DMS153 treated with DMSO at 0.1 percent for 48 hours (cell line): ENCODE results near the gene CISH.
A peak's percentile ranks its signal among the peaks of the same experiment; 100 is the strongest.

ENCODE experiments used
- DNase-seq: peaks from one replicate; lab custom pipeline; 2025; ENCODE audit not compliant: unreplicated experiment; lab: John Stamatoyannopoulos, UW

The CISH gene

DNA sequence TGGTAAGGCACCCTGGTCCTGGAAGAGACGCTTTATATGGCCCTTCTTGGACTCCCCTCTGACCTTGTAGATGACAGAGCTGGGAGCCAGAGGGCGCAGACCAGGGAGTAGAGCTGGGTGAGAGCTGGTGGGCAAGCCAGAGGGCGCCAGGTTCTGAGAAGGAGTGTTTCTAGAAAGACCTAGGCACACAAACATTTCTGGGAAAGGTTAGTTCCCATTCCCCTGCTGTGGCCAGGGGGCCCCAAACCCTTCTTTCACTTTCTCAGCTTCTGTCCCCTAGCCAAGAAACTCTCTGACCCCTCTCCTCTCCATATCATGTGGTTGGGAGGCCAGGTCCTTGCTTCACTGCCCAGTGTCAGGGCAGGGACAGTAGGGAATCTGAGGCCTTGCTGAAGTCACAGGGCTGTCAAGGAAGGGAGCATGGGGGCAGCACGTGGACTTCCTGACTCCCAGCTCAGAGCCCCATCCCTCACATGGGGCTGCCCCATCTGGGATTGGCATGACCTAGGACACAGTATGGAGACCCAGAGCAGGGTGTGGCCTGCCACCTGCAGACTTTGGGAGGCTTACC is 38.7 kb downstream of the CISH start:
- no peak for DNase-seq

DNA sequence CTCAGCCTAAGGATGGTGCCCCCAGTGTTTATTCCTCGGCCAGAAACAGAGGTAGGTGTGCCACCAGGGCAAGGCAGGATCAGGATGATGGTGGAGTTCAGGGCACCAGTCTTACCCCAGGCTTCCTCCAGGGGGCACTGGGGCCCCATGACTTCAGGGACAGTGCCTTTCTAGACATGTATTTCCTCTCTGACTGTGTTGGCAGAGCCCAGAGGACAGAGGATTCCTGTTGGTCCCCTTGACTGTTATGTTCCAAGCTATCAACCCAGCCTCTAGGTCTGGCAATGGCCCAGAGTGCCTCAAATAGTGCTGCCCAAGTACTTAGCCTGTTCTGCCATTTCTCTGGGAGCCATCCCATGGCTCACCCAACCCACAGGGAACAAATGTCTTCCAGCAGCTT is 39.4 kb downstream of the CISH start:
- peak; percentile 3 for DNase-seq

DNA sequence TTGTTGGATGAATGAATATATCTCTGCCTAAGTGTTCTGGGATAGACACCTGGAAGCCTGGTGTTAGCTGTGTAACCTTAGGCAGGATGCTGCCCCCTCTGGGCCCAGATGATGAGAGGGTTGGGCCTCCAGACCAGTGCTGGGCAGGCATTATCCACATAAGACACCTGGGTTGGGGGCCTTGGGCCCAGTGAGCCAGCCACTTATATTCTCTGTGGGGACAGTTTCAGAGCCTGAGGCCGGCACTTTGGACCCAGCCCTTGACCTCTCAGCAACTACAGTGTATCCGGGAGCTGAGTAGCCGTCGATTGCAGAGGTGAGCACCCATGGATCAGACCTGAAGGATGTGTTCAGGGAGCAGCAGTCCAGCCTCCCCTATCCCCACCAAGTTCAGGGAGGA is 40.1 kb downstream of the CISH start:
- DNase-seq, result no peak

DNA sequence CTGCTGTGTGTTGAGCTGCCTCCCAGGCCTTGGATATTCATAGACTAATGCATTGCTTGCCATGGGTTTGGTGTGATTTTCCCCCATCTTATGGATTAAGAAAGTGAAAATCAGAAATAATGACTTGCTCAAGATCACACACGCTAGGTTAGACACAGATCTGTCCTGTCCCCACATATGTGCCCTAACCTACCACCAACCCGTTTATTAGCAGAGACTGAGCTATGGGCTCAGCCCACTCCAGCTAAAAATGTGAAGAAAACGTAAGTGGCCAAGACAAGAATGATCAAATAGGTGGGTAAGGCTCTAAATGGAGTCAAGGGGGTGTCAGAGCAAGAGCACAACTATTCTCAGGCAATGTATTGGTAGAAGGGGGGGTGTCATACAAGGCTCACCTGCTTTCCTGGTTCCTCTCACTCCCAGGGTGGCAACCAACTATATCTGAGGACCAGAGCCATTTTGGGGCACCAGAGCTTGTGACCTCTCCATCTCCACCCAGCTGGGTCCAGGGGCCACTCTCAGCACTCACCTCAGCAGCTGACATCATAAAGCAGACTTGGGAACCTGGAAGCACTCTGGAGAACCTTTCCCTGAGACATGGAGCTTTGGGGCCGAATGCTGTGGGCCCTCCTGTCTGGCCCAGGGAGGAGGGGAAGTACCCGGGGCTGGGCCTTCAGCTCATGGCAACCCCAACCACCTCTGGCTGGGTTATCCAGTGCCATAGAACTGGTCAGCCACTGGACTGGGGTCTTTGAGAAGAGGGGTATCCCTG is 40.9 kb downstream of the CISH start:
- no peak for DNase-seq

DNA sequence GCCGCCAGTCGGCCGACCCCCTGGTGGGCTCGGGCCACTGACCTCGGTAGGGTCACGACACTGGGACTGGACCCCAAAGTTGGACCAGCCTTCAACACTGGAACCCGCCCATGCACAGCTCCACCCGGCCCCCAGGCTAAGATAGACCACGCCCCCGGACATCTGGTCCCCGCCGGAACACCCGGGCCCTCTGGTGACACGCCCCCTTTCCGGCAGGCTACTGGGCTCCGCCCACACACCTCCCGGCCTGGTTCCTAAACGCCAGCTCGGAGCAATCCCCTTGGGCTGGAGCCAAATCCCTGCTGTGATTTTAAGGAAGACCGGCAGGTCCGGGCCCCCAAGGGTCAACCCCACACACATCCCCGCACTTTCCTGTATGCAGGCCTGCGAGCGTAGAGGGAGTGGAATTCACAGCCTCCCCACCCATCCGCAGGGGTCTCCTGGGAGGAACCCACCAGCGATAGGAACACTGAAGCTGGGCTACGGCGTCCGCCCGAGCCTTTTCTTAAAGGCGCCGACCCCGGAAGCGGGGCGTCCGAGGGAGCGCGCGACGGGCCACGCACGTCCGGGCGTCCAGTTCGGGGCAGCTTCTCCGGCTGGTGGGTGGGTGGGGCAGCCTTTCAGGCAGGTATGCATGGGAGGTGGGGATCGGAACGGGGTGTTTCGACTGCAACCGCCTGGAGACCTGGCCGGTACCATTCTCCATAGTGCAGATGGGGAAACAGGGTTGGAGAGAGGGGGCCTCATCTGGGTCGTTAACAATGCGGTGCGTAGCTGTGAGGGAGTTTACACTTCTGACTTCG is 42.4 kb downstream of the CISH start, which contains the start of gene HEMK1:
Gene HEMK1 (plus strand): TSS at position 576 of the 803 bp plus-strand sequence. CDS start 1,583 bp downstream, outside the sequence.
- peak; percentile 53 for DNase-seq

DNA sequence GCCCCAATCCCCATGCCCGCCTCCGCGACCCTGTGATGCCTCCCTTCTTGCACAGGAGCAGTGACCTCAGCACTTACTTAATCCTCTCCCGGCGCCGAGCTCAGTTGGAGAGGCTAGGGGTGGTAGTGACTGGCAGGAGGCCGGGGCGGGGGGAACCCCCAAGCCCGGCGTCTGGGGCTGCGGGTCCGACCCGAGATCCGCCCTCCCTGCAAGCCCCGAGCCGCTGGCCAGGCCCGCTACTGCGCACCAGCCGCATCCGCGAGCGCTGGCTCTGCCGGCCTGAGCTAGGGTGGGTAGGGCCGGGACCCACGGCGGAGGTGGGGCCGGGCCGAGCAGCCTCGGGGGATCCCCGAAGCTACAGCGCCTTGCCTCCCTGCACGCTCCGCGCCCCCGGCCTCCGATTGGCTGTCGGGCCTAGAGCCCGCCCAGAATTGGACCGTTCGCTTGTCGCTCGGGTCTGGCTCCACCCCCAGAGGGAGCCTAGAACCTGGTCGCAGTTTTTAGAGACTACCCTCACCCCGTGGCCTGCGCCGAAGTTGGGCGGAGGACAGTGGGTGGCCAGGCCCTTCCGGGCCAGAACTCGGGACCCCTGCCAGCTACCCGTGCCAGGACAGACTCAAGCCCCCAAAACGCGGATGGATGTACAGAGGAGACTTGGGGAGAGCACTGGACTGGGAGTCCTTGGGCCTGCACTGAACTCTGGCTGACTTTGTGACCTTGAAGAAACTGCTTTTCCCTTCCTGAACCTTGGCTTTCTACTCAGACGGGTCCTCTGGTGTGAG is 44.0 kb downstream of the CISH start, which contains the start of gene C3orf18:
Gene C3orf18 (minus strand): TSS at position 362 of the 782 bp plus-strand sequence. CDS start 2,048 bp downstream, outside the sequence.
- peak; percentile 12 for DNase-seq

DNA sequence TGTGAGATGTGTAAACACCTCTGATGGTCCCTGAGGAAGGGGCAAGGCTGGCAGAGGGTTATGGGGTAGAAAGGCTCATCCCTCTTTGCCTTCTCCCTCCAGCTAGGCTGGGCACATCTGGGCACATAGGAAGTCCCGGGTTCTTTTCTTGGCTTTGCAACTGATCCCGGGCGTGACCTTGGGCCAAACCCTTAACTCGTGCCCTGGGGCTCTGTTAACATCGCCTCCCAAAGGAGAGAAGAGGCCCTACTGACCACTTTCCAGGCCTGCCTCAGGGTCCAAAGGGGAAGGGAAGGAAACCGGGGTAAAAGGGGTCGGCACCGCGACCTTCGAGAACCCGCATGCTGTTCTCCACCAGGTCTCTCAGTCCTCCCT is 44.6 kb downstream of the CISH start:
- DNase-seq, result no peak

DNA sequence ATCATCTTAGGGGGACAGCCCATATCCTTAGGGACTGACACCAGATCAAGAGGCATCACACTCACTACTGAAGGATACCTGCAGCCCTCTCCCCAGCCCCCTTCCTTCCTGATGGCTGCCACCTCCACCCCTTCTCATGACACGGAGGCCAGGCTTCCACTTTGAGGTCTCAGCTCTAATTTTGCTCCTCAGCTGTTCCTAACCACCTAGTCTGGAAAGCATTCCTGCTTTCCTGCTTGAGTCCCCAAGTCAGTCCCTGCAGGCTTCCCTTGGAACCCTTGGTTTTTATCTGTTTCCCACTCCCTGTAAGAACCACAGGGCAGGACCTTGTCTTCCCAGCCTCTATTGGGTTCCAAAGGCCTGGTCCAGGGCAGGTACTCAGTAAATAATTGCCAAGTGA is 47.3 kb downstream of the CISH start:
- no peak for DNase-seq

DNA sequence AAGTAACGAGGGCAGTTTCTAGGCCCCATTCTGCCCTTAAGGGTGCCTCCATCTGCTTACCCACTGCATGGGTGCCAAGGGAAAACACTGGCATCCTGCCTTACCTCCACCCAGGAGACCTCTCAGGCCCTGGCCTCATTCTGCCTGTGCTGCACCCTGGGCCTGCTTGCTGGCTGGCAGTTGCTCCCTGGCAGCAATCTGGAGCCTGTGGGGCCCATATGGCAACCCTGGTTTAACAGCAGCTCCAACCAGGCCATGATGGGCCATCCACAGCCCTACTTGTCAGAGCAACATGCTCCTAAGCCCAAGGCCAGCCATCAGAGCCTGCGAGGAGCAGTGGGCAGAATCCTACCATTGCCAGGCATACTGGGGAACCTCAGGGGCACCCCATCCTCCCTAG is 47.7 kb downstream of the CISH start:
- no peak for DNase-seq

DNA sequence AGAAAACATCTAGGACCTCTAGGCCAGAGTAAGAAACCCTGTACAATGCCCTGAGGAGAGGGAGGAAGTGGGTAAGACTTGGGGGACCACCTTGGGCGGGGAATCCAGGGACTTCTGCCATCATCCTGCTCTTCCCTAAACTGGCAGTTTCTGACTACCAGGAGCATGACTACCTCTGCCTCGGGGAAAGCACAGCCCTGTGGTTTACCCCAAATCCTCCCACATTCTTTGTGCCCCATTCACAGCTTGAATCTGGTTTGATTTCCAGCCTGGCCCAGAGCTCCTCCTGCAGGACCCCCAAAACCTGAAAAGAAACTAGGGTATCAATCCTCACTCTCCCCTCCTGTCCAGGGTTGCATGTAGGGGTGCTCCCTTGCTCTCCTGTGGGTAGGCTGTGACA is 48.7 kb downstream of the CISH start:
- no peak for DNase-seq

DNA sequence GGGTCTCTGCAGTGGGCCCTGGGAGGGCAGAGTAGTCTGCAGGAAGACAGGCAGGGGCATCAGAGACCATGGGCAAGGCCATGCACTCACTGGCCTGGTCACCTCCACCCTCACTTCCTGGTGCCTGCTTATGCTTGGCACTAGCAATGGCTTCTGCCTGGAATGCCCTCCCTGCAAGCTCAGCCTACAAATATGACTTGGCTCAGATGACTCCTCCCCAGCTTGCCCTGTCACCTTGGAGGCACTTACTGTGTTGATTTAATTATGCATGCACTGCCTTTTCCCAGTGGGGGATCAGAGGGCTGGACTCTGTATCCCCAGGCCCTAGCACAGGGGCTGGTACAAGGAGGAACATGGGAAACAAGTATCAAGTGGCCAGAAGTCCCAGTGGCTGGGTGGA is 51.9 kb downstream of the CISH start:
- DNase-seq, result no peak

DNA sequence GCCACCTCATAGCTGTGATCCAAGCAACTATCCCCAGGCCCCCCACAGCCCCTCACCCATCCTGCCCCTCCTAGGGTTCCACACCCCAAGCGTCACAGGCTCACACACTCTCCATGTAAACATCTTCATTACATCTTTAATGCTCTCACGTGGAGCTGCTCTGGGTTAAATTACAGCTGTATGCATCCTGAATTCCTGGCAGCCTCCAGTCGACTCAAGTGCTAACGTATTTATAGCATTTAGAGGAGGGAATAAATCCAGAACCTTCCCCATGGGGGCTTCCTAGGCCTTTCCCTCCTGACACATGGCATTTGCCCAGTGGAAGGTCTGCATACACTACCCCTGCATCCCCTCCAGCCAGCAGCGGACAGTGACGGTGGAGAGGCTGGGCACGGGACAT is 53.7 kb downstream of the CISH start:
- DNase-seq, result no peak

DNA sequence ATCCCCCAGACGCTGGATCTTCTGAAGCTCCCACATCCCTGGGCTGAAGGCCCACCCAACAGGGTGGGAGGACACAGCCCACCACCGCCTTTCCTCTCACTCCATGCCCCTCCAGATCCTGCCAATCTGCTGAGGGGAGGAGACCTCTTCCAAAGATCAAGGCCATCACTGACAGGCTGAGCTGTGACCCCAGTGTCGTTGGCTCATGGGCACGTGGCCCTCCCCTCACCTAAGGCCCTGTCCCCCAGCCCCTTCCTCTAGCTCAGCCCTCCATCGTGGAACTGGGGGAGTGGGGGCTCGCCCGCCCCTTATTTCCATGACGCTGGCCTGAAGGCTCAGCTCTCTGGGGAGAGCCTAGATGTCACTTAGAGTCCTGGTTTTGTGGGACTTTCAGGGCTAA is 54.5 kb downstream of the CISH start:
- DNase-seq, result no peak
